SK-N-MC (cell line): ENCODE data around the gene NGF.

Experiments used
- EZH2 ChIP-seq: fragments of 200-600 bp; sonication (generic); IDR thresholded peaks from one replicate; pipeline ENCODE4 v1.6.1; 2017; ENCODE audit warnings: antibody characterized with exemption
- FOXP2 ChIP-seq: optimal IDR thresholded peaks from 2 replicates; pipeline ENCODE3; 2011; ENCODE audit warnings: mild to moderate bottlenecking, moderate library complexity; ENCODE audit not compliant: insufficient read depth; ENCODE audit errors: extremely low read length, control extremely low read depth
- POLR2AphosphoS5 ChIP-seq: IDR thresholded peaks from 2 replicates; pipeline ENCODE4 v1.6.1; 2012; ENCODE audit warnings: mild to moderate bottlenecking, low read depth, low read length, borderline replicate concordance

DNA sequence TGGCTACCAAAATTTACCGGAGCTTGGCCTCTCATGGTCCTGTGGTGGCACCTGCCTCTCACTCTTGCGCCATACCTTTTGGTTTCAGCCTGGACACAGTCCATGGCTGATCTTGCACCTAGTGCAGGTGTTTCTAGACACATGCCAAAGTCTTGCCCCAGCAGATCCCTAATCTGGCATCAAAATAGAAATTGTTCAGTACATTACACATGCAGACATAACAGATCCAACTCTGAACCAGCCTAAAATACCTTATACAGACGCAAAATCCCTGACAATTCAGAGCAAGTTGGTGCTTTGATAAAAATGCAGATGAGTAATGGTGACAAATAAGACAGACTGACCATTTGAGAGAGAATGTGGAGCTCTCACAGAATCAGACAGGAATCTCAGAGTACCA lies 44.1 kb downstream of the NGF start:
- TF ChIP-seq EZH2, result no peak
- no peak for TF ChIP-seq POLR2AphosphoS5
- TF ChIP-seq FOXP2, result no peak
